GM13976 (cell line): ENCODE data around the gene PIAS1.
"Not testable (repeated sequence)": the region's sequence is repeated elsewhere in the genome, so short reads cannot be mapped to it uniquely, and the experiment has no call there.

Source experiments
- DNase-seq: peaks from one replicate; pipeline ENCODE4 v3.0.0; 2012; ENCODE audit warnings: low spot score
- CTCF ChIP-seq: IDR thresholded peaks from 2 replicates; pipeline ENCODE4 v1.5.1; 2012; ENCODE audit warnings: borderline replicate concordance, mild to moderate bottlenecking; ENCODE audit not compliant: insufficient read depth; ENCODE audit errors: extremely low read depth, missing control alignments, control extremely low read depth
- in situ Hi-C: fragments of 300-500 bp; cut with MboI; formaldehyde crosslinking; loops from one replicate; pipeline ENCODE4 v1.12.0; 2022; ENCODE audit warnings: low sequenced_read_pairs, mixed read lengths, inconsistent platforms; ENCODE audit not compliant: unreplicated experiment

Gene PIAS1

GRCh38 chr15:68154923-68155559, 100.9 kb downstream of the PIAS1 start:
- peak; percentile 41 for TF ChIP-seq CTCF
- in situ Hi-C loops = loop anchor here (25.0 kb wide), 1 partner anchor 293 kb away; no protein-coding TSS in a partner anchor
- peak; percentile 13 for DNase-seq

GRCh38 chr15:68157074-68157473, 103.0 kb downstream of the PIAS1 start:
- in situ Hi-C loops = loop anchor here (25.0 kb wide), 1 partner anchor 295 kb away; no protein-coding TSS in a partner anchor
- DNase-seq = no peak
- no peak for TF ChIP-seq CTCF

- no peak for TF ChIP-seq CTCF
- in situ Hi-C loops = loop anchor here (25.0 kb wide), 1 partner anchor 296 kb away; no protein-coding TSS in a partner anchor
- DNase-seq = no peak
Measured at GRCh38 chr15:68158046-68158628, 104.0 kb downstream of the PIAS1 start.

- DNase-seq = no peak
- TF ChIP-seq CTCF = no peak
- in situ Hi-C loops = loop anchor here (25.0 kb wide), 1 partner anchor 301 kb away; no protein-coding TSS in a partner anchor
Measured at GRCh38 chr15:68163191-68163590, 109.1 kb downstream of the PIAS1 start.

- TF ChIP-seq CTCF = no peak
- in situ Hi-C loops = loop anchor here (25.0 kb wide), 1 partner anchor 305 kb away; no protein-coding TSS in a partner anchor
- DNase-seq = no peak
Measured at GRCh38 chr15:68166847-68167246, 112.7 kb downstream of the PIAS1 start.

GRCh38 chr15:68172037-68172436, 117.9 kb downstream of the PIAS1 start:
- in situ Hi-C loops = loop anchor here (25.0 kb wide), 1 partner anchor 310 kb away; no protein-coding TSS in a partner anchor
- not testable (repeated sequence) for DNase-seq

- no peak for DNase-seq
- in situ Hi-C loops = loop anchor here (25.0 kb wide), 1 partner anchor 311 kb away; no protein-coding TSS in a partner anchor
- no peak for TF ChIP-seq CTCF
Measured at GRCh38 chr15:68173119-68173518, 119.0 kb downstream of the PIAS1 start.
